GM18873 (cell line): ENCODE data around the gene TP63.

Experiments used
- ATAC-seq: cut with Tn5 transposase; IDR thresholded peaks from one replicate; pipeline ENCODE4 v1.9.1; 2021; ENCODE audit warnings: mild to moderate bottlenecking, moderate library complexity, moderate number of reproducible peaks; ENCODE audit not compliant: unreplicated experiment, low FRiP score

TP63 gene

GRCh38 chr3:189806171-189806951 is 175.2 kb downstream of the TP63 start:
- no peak for ATAC-seq

- no peak for ATAC-seq
Measured at GRCh38 chr3:189808246-189809007, 177.2 kb downstream of the TP63 start.

DNA sequence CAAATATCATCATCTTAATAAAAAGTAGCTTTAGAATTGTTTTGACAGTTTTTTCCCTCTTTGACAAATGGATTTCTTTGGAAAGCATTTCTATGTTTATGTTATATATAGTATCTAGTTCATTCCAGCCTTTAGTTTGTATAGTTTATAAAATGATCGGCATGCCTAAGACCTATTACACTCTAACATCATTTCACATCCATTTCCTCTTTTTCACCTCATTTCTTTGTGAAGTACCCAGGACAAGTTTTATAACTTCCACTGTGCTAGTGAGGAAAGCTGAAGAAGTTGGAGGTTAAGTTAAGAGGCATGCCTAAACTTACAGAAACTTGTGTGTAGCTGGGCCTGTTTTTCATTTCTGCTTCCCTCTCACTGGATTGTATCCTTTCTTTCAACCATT is 178.4 kb downstream of the TP63 start:
- no peak for ATAC-seq

DNA sequence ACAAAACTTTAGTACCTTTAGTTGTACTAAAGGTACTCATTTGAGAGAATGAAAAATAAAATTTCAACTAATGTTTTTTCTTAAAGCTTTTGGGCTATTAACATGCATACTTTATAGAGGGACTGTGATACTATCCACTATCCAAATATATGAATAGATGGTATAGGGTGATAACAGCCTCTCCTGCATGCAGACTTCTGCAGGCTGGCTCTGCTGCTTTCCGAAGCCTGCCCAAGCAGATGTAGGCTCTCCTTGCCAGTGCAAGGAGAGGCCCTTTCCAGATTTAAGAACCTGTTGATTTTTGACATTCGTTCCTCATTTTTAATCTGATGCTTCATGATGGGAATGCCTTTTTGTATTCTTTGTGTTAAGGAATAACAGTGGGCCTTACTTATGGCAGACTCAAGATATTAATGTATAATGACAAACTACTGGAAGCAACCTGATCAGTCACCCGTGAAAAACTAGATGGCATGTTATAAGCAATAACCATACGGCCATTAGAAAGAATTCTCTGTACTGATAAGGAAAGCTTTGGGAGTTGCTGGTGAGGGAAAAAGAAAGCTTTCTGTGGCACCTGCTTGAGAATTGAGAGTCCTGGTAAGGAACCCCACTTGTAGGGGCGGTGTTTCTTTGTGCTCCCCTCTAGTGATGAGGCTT is 181.7 kb downstream of the TP63 start:
- no peak for ATAC-seq

DNA sequence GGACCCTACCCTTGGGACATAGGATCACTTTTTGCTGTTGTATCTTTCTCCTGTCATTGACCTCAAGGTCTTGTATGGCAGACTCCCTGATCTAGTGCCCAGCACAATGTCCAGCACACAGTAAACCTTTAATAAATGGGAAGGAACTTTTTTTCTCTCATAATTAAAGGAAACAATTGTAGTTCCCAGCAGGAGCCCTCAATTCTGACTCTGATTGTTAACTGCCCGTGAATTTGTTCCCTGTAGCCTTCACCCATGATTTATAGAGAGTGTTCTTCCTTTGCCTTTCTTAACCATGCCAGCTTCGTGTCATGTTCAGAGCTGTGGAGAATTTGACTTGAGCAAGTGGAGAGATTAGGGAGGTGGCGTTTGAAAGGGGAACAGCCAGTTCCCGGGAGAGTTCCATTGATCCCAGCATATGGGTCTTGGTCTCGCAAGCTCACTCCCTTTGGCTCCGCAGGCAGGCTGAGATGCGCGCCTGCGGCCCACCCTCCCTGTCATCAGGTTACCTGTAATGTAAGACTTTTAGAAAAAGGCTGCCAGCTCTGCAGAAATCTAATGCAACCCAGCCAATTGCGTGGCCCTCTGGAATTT is 182.6 kb downstream of the TP63 start:
- ATAC-seq, result no peak

GRCh38 chr3:189820365-189820720 is 189.2 kb downstream of the TP63 start:
- ATAC-seq, result no peak

GRCh38 chr3:189821262-189821661 is 190.1 kb downstream of the TP63 start:
- ATAC-seq, result no peak

- ATAC-seq, result no peak
Measured at GRCh38 chr3:189822726-189823125, 191.5 kb downstream of the TP63 start.

DNA sequence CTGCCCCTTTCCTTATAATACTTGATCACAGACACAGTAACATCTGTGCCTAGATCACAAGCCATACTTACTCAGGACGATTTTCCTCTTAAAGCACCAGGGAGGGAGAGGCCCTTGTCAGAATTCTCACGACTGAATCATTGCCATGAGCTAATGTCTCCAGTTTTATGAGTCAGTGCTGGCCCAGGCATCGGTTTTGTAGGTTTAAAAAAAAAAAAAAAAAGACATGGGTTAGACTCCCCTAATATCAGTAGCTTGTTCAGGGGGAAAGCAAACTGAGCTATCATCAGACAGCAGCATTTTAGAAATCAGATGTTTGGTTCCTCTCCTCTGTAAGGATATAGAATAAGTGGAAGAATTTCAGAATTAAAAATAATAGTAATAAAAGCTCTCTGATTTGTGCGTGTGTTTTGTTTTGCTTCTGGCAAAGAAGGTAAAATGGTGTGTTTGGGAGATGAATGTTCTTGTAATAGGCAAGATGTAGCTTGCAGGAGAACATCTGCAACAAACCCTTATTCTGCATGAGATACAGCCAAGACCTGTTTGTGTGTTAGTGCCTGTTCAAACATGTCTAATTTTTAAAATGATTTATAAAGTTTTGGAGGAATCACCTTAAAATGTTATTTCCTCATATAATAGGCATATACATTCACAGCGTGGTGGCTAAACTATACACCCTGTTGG is 193.6 kb downstream of the TP63 start:
- ATAC-seq, result no peak

DNA sequence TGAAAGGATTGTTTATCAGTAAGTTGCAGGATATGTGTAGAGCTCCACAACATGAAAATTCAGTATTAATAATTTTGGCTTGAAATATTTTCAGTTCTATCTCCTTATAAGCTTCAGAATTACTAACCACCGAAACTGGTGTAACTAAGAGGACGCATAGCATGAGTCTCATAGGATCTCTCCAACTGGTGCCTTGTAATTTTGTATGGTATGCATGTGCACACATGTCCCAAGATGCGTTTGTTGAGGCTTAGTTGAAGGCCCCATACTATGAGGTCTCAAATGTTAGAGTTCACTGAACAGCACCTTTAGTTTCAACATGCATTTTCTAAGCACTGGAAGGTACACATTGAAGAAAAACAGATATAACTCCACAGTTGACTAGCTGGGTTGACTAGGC is 195.4 kb downstream of the TP63 start:
- ATAC-seq, result no peak

DNA sequence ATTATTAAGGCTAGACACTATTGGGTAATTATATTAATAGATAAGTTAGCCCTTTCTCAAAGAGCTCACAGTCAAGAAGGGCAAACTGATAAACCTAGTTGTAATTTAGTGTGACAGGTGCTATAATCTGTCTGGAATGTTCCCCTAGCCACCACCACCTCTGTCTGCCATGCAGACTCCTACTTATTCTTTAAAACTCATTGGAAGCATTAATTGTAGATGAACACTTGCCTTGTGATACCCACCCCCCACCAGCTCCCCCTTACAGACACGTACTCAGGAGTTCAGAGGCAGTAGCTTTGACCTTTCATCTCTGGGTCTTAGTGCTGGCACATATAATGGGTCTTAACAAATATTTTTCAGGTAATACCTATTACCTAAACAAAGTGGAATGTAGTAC is 195.9 kb downstream of the TP63 start:
- no peak for ATAC-seq

GRCh38 chr3:189830401-189830800 is 199.2 kb downstream of the TP63 start:
- ATAC-seq, result no peak

DNA sequence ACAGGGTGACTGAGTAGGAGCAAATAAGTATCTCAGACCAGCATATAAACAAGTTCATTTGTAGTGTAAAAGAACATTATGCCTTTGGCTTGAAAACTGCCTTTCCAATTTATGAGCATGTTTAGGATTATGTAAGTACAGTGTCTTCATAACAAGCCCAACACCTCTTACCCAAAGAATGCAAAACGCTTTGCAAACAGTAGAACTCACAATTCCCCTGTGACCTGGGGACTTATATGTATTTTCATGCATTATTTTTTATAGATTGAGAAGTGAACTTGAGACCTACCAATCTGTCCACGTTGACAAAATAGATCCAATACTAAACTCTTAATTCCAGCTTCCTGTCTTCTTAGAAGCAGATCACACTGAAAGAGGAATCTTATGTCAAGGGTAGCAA is 202.1 kb downstream of the TP63 start:
- no peak for ATAC-seq

DNA sequence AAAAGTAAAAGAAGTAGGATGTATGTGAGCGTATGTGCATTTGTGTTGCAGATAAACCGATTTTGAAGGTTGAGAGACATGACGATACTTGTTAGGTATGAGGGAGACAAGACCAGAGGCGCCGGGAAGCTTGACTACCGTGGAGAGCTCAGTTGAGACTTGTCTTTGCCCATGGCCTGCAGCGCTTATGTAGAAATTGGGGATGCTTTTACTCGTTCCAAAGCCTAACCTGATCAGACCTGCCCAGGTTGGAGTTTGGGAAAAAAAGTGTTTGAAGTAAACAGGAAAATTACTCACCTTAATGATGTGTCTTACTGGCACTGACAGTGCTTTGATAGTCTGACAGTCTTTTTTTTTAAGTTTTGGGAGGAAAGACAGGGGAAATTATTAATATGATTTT is 202.8 kb downstream of the TP63 start:
- ATAC-seq, result no peak

DNA sequence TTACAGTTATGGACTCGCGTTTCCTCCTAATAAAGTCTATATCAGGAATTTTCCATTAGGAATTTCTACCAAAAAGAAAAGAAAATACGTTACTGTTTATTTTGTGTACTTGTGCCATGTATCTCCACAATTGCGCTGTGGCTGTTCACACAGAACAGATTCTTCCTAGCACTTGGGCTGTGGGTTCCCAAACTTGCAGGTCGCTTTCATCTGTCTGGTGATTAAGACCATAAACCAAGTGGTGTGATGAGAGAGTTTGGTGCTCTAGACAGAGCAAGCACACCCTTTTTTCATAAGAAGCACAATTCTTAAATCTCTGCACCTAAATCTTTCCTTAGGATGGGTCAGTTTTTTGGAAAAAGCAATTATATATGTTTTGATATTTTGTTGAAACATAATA is 203.3 kb downstream of the TP63 start:
- no peak for ATAC-seq

- ATAC-seq, result no peak
Measured at GRCh38 chr3:189836795-189837194, 205.6 kb downstream of the TP63 start.

DNA sequence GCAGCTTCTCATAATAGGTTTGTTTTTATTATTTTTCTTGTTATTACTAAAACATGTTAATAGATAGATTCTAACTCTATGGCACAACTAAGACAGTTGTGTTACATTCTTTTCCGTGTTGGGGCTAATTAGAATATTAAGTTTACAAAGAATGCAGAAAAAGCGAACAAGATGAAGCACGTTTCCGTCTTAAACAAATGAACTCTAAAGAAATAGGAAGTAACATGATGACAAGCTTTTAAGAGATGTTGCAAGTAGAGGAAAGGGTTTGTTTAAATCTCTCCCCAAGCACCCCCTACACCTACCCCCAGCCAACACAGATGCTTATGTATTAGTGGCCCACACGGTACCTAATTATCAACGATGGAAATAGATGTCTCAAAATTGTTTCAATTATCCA is 207.1 kb downstream of the TP63 start:
- ATAC-seq, result no peak

- no peak for ATAC-seq
Measured at GRCh38 chr3:189839576-189839975, 208.4 kb downstream of the TP63 start.

DNA sequence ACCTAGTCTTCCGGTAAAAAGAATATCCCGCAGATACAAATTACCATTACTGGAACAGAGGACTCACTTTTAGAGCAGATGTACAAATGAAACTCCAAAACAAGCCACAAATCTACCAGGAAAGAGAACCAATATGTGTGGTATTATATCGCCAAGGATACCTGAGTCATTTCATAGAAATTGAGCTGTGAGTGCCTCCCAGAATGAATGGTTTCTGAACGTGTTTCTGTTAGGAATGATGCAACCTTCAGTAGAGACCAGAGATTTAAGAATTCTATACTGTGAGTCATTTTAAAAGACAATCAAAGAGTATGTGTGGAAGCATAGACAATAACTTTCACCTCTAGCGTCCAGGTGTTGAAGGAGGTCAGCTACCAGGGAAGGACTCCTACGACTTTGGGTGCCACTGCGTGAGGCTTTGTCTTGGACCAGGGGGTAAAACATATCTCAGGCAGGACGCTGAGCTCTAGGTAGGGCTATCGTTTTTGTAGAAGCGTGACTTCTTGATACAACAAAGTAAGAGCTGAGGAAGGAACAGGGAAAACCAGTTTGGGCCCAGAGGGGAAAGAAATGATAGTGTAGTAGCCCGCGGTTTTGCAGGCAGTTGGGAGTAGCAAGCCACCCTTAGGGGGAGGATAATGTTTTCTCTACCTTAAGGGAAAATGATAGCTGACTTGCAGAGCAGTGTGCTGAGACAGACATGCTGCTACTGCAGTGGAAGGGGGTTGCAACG is 210.4 kb downstream of the TP63 start:
- peak; percentile 62 for ATAC-seq
